ENCODE measurements around the gene LRRC3. TPM values are rescaled to one million over a fixed set of nuclear protein-coding genes. Genes with fewer than 3 reads are reported as not detected.

LRRC3 gene
- total and polyA plus RNA-seq, 2 of the 8 experiments (the other 6 are each of a cell fraction or from before 2014, with no cell fraction given) = 3.1 to 5.4 TPM

- Histone ChIP-seq H2BK5ac (ENCODE audit: low read depth, low read length) (no peak overlapping the region), H3K27ac (ENCODE audit: low read depth, low read length) (no peak overlapping the region), H3K14ac (ENCODE audit: insufficient read length) (no peak overlapping the region), H3K4me3 (ENCODE audit: extremely low read depth in 1 of 4, insufficient read depth in 2 of 4, low read depth in 3 of 4, low read length in 4 of 4) (no peak overlapping the region), H2AK5ac (ENCODE audit: low read depth, low read length) (no peak overlapping the region), H3K36me3 (ENCODE audit: control insufficient read depth in 2 of 4, insufficient read depth in 4 of 4, low read length in 3 of 4) (no peaks in the 10 kb centered on the region), H3K4me1 (replicated peaks in 1 of 4; ENCODE audit: control insufficient read depth in 3 of 4, insufficient read depth in 4 of 4, low read length in 3 of 4) (no peaks in the 10 kb centered on the region; a peak in 2 of 7 replicates), H2BK15ac (ENCODE audit: low read length) (no peak overlapping the region), H4K20me1 (replicated peaks in 1 of 2; ENCODE audit: control insufficient read depth in 1 of 2, insufficient read depth in 2 of 2, low read length in 2 of 2) (no peaks in the 10 kb centered on the region), H4K8ac (ENCODE audit: extremely low read depth, insufficient read depth, low read length) (peak overlapping the region; percentile 68; the same call in 1 of the 2 replicates), H3K9me3 (ENCODE audit: insufficient read depth in 2 of 2, low read depth in 1 of 2, low read length in 1 of 2) (no peaks in the 10 kb centered on the region), H3K23ac (ENCODE audit: insufficient read length) (no peak overlapping the region), H3K18ac (ENCODE audit: extremely low read depth, low read length) (no peak overlapping the region), H3K79me1 (ENCODE audit: low read depth, low read length) (no peaks in the 10 kb centered on the region), H3K9ac (replicated peaks in 1 of 4; ENCODE audit: extremely low read depth in 1 of 4, low read depth in 3 of 4, low read length in 3 of 4) (no peak overlapping the region), H3K4me2 (ENCODE audit: insufficient read depth in 1 of 2, low read depth in 2 of 2, low read length in 2 of 2) (no peak overlapping the region), H4K5ac (ENCODE audit: insufficient read length, low read depth, low read length) (no peak overlapping the region), H2BK20ac (ENCODE audit: low read length) (no peak overlapping the region), H2AFZ (ENCODE audit: low read length) (no peak overlapping the region), H3K23me2 (ENCODE audit: low read depth, low read length) (no peaks in the 10 kb centered on the region), H4K91ac (replicated peaks; ENCODE audit: insufficient read length, low read length) (no peak overlapping the region), H3K27me3 (replicated peaks in 1 of 4; ENCODE audit: control insufficient read depth in 3 of 4, extremely low read depth in 1 of 4, insufficient read depth in 3 of 4, low read length in 3 of 4) (no peaks in the 10 kb centered on the region), H3K4ac (replicated peaks; ENCODE audit: insufficient read length, low read depth, low read length) (no peak overlapping the region), H3K79me2 (ENCODE audit: control insufficient read depth in 1 of 2, insufficient read depth in 2 of 2, low read length in 2 of 2) (no peaks in the 10 kb centered on the region), H2BK120ac (replicated peaks; ENCODE audit: low read depth, low read length) (no peak overlapping the region), H2BK12ac (ENCODE audit: low read depth, low read length) (no peak overlapping the region), H3K56ac (replicated peaks; ENCODE audit: insufficient read length, low read depth, low read length) (no peak overlapping the region)
- FAIRE-seq (no peak), DNase-seq (ENCODE audit: low read depth in 1 of 2, low spot score in 2 of 2) (no peak)
- TF ChIP-seq BRCA1 (IDR thresholded peaks at IDR 0.05; ENCODE audit: low read depth, low read length) (no peak), CREB1 (IDR thresholded peaks at IDR 0.05) (no peak), NANOG (IDR thresholded peaks at IDR 0.05; ENCODE audit: insufficient read depth, low read depth, low read length, poor library complexity, severe bottlenecking) (no peak), RAD21 (IDR thresholded peaks at IDR 0.05 in 1 of 2, conservative IDR thresholded peaks at IDR 0.05 in 1 of 2; ENCODE audit: low read depth in 2 of 2, low read length in 2 of 2) (no peak)
- ChIA-PET POLR2A (ENCODE audit: partially characterized antibody) (no interaction called here), CTCF (ENCODE audit: partially characterized antibody) (interaction anchor here (0.8 to 1.7 kb wide), 4 partner anchors 10 to 180 kb away, joined by 3 to 4 read pairs (median 4); no protein-coding TSS in a partner anchor)
- 90% methylated on average over 17 of the region's 18 CpGs; no CpG with 5 or more reads in 1 of the 2 experiments for WGBS, 2 experiments (ENCODE audit: extremely low coverage in 1 of 2, insufficient coverage in 1 of 2, insufficient read length in 1 of 2, insufficient replicate concordance in 2 of 2, low coverage in 1 of 2, low lambda C conversion rate in 2 of 2, missing lambda C conversion rate in 1 of 2)
These were observed 18.4 kb upstream of the LRRC3 start for GRCh38 chr21:44436958-44437357.

Data from H1 (cell line).